ENCODE data around the gene SLC44A4.

The SLC44A4 gene

GRCh38 chr6:31901415-31901952 lies 22.7 kb upstream of the SLC44A4 start:
- DNase-seq (ENCODE audit: low read depth in 3 of 3) = peak; percentile 42 to 66 (median 47)

GRCh38 chr6:31900917-31901414 lies 22.2 kb upstream of the SLC44A4 start:
- no peak for DNase-seq (ENCODE audit: low read depth in 3 of 3)

GRCh38 chr6:31899882-31900722 lies 21.3 kb upstream of the SLC44A4 start:
- no peak for DNase-seq (ENCODE audit: low read depth in 3 of 3)

- DNase-seq (ENCODE audit: low read depth in 3 of 3) = no peak
These were observed 20.4 kb upstream of the SLC44A4 start for GRCh38 chr6:31899215-31899614.

GRCh38 chr6:31898383-31899011 lies 19.7 kb upstream of the SLC44A4 start:
- peak in 1 of 3 experiments; percentile 31 for DNase-seq (ENCODE audit: low read depth in 3 of 3)

GRCh38 chr6:31897612-31898382 lies 19.0 kb upstream of the SLC44A4 start, which contains the start of gene EHMT2:
Gene EHMT2, minus strand, starts transcription at chr6:31897698. Its CDS starts 21 bp downstream, at chr6:31897677.
- DNase-seq (ENCODE audit: low read depth in 3 of 3) = peak; percentile 71 to 85 (median 75)

- no peak for DNase-seq (ENCODE audit: low read depth in 3 of 3)
These were observed 18.2 kb upstream of the SLC44A4 start for GRCh38 chr6:31896856-31897611.

- DNase-seq (ENCODE audit: low read depth in 3 of 3) = no peak
These were observed 17.7 kb upstream of the SLC44A4 start for GRCh38 chr6:31896493-31896855.

GRCh38 chr6:31892821-31893220 lies 14.0 kb upstream of the SLC44A4 start:
- DNase-seq (ENCODE audit: low read depth in 3 of 3) = no peak

GRCh38 chr6:31889331-31889972 lies 10.7 kb upstream of the SLC44A4 start:
- DNase-seq (ENCODE audit: low read depth in 3 of 3) = no peak

GRCh38 chr6:31888276-31889258 lies 9.8 kb upstream of the SLC44A4 start:
- peak in 2 of 3 experiments; percentile 34 to 51 for DNase-seq (ENCODE audit: low read depth in 3 of 3)

GRCh38 chr6:31887173-31888007 lies 8.6 kb upstream of the SLC44A4 start:
- DNase-seq (ENCODE audit: low read depth in 3 of 3) = no peak

- no peak for DNase-seq (ENCODE audit: low read depth in 3 of 3)
These were observed 7.8 kb upstream of the SLC44A4 start for GRCh38 chr6:31886541-31886991.

GRCh38 chr6:31884528-31885035 lies 5.8 kb upstream of the SLC44A4 start:
- DNase-seq (ENCODE audit: low read depth in 3 of 3) = no peak

GRCh38 chr6:31883676-31884075 lies 4.9 kb upstream of the SLC44A4 start:
- DNase-seq (ENCODE audit: low read depth in 3 of 3) = no peak

- no peak for DNase-seq (ENCODE audit: low read depth in 3 of 3)
These were observed 3.5 kb upstream of the SLC44A4 start for GRCh38 chr6:31882344-31882743.

GRCh38 chr6:31881136-31881859 lies 2.5 kb upstream of the SLC44A4 start:
- no peak for DNase-seq (ENCODE audit: low read depth in 3 of 3)
